RWPE1 (cell line): ENCODE results near the gene MEGF11.

Experiments
- CTCF ChIA-PET: fragments of 350-600 bp; sonication (Branson Sonifier 250); formaldehyde crosslinking; extraction: SDS; loops from one replicate; lab custom pipeline; 2021; lab: Yijun Ruan, JAX
- POLR2A ChIA-PET: fragments of 400-600 bp; formaldehyde crosslinking; extraction: SDS; loops from one replicate; lab custom pipeline; 2020; ENCODE audit warnings: antibody characterized with exemption; ENCODE audit not compliant: low non-redundant PET; lab: Yijun Ruan, JAX
- DNase-seq: peaks from one replicate; pipeline ENCODE4 v3.0.0; 2012; ENCODE audit warnings: low spot score
- H3K27ac ChIP-seq: fragments of 450-650 bp; 2 replicates; pipeline ENCODE4 v1.5.1; 2017
- CTCF ChIP-seq: fragments of 450-650 bp; conservative IDR thresholded peaks from 2 replicates; pipeline ENCODE4 v1.5.1; 2017; ENCODE audit warnings: low read depth, mild to moderate bottlenecking

MEGF11 gene

DNA sequence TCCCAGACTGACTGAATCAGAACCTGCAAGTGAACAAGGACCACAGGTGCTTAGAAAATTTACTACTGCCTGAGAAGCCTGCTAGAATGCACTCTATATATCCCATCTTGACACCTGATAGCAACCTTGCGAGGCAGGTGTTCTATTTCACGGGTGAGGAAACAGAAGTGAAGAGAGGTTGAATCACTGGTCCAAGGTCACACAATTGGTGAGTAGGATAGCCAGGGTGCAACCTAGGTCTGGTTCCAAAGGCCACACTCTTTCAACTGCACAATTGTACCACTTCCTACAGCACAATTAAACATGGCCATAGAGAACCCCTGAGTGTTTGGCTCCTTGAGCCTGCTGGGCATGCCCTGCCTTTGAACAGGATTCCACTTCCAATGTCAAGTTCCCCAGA lies 297.2 kb downstream of the MEGF11 start:
- no peak for TF ChIP-seq CTCF
- ChIA-PET CTCF (no interaction called here), POLR2A (no interaction called here)
- H3K27ac ChIP-seq, result no peak overlapping the region
- DNase-seq, result no peak

DNA sequence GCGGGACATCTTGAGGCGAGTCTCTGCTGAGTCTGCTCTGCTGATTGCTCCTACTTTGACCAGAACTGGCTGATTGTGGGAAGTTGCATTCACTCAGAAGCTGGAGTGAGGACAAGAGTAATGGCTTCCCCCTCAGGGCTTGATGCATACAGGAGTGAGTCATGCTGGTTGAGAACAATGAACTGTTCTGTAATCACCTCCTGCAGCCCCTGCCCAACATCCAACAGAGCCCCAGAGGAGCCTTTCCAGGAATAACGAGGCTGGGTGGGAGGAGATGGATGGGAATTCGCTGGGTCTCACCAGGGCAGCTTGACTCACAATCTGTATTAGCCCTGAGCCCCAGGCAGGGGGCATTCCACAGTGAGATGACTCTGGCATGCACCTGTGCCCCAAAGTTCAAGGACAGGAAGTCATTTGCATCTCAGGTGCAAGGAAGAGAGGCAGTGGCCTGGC lies 299.2 kb downstream of the MEGF11 start:
- H3K27ac ChIP-seq, result no peak overlapping the region
- peak; percentile 67 for DNase-seq
- CTCF ChIA-PET, result no interaction called here
- TF ChIP-seq CTCF, result no peak
- POLR2A ChIA-PET, result no interaction called here

- DNase-seq, result no peak
- no peak for TF ChIP-seq CTCF
- POLR2A ChIA-PET, result no interaction called here
- CTCF ChIA-PET, result no interaction called here
- no peak overlapping the region for H3K27ac ChIP-seq
Observed at GRCh38 chr15:65953622-65954021, 299.9 kb downstream of the MEGF11 start.

GRCh38 chr15:65952391-65953053 lies 301.0 kb downstream of the MEGF11 start:
- POLR2A ChIA-PET, result no interaction called here
- no peak overlapping the region for H3K27ac ChIP-seq

DNA sequence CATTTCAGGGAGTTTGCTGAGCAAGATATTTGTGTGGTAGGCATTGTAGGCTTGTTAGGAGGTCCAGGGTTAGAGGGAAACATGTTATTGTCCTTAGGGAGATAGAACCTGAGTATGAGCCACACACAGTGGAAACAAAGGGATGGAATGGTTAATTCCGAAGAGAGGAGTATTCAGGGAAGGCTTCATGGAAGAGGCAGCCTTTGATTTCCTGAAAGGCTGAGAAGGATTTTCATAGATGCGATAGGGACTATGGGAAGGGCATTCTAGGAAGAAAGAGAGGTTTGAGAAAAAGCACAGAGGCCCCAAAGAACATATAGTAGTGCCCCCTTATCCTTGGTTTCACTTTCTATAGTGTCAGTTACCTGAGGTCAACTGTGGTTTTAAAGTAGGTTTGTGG lies 302.5 kb downstream of the MEGF11 start:
- no peak overlapping the region for H3K27ac ChIP-seq
- DNase-seq, result no peak
- TF ChIP-seq CTCF, result no peak
- POLR2A ChIA-PET, result no interaction called here
- CTCF ChIA-PET, result no interaction called here

More at GRCh38 chr15:65952391-65953053, 301.0 kb downstream of the MEGF11 start:
- no peak for TF ChIP-seq CTCF
- DNase-seq, result peak; percentile 55
- CTCF ChIA-PET, result interaction anchor here (0.8 kb wide), 2 partner anchors 35 to 352 kb away, joined by 3 to 5 read pairs; no protein-coding TSS in a partner anchor

DNA sequence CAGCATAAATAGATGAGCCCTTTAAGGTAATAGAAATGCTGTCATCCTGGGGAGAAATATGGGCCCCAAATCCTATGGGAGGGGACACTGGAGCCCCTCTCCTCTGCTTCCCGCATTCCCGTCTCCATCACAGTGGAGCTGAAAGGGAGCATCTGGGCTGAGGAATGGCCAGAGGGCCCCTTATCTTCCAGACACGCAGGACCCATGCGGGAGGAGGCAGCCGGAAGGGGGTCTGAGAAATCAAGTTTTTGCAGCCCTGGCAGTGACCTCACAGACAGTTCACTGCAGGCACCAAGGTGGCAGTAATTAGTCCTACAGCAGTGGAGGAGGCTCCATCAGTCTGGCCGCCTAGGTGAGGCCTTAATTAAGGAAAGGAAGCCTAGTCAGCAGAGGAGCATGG lies 304.1 kb downstream of the MEGF11 start:
- TF ChIP-seq CTCF, result no peak
- DNase-seq, result no peak
- ChIA-PET CTCF (no interaction called here), POLR2A (no interaction called here)
- no peak overlapping the region for H3K27ac ChIP-seq
